ENCODE results near the gene TAL2.

TAL2 gene

DNA sequence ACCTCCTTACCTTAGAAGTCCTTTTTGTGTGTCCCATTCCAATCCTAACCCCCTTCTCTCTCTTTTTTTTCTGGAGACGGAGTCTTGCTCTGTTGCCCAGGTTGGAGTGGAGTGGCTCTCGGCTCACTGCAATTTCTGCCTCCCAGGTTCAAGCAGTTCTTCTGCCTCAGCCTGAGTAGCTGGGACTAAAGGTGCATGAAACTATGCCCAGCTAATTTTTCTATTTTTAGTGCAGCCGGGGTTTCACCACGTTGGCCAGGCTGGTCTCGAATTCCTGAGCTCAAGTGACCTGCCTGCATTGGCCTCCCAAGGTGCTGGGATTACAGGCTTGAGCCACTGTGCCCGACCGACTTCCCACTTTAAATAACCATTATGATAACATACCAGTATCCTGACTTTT lies 49.6 kb downstream of the TAL2 start:
- DNase-seq = no peak

DNA sequence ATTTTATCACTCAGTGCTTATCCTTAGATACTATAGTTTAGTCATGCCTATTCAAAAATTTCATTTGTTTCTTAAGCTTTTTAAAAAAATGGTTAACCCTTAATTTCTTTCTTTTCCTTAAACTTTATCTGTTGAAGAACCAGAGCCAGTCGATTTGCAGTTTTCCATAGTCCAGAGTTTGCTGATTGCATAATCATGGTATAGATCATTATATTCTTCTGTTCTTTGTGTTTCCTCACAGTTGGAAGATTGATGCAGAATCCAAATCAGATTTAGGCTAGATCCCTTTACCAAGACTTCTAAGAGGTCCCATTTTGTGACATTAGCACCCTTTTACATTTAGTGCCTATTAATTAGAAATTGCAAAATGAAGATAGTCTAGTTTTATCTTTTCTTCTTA lies 50.0 kb downstream of the TAL2 start:
- no peak for DNase-seq

Measured in CD4-positive, alpha-beta T cell treated with Interleukin-17A for 4 hours (primary cell).